ENCODE results near the gene IFRD2. TPM values are rescaled to one million over a fixed set of nuclear protein-coding genes. Genes with fewer than 3 reads are reported as not detected.
A peak's percentile ranks its signal among the peaks of the same experiment; 100 is the strongest.

IFRD2 gene
- total and polyA plus RNA-seq, 2 of the 13 experiments (the other 11 are each of a cell fraction or from before 2014, with no cell fraction given), result 32.8 to 96.1 TPM

DNA sequence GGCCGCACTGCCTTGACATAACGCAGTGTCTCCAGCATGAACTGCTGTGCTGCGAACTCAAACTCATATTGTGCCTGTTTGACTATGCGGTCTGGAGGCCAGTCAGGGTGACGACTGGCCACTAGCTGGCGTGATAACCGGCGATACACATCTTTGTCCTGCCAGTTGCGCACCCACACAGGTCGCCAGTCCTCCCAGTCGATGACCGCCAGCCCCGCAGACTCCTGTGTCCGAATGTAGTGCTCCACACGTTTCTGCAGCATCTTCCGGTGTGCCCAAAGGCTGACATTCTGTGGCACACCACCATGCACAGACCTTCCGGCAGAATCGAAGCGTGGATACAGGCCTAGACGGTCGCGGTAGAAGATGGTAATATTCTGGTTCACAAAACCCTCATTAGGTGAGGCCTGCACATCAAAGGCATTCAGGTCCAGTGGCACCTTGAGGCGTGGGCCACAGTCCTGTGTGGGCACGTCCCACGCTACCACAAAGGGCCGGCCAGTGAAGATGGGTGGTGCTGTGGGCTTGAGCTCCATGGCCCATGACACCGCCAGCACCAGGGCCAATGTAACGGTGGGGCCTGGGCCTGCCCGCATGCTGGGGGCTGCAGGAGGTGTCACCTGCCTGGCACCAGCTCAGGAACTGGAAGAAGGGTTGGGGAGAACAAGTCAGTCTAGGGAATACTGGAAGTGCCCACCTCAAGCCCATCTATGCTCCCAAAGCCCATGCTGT, 27.8 kb upstream of the IFRD2 start (continued):
- 0 out of 2 replicates have a peak, but pooled peaks have one; percentile 27 for TF ChIP-seq RBFOX2 (IDR thresholded peaks at IDR 0.05; ENCODE audit: low read depth, low read length)
- TF ChIP-seq CBFB (CRISPR knock-in tag; IDR thresholded peaks at IDR 0.05), result no peak
- peak; percentile 54; the same call in 1 of the 2 replicates for TF ChIP-seq SP4 (CRISPR knock-in tag; IDR thresholded peaks at IDR 0.05)
- TF ChIP-seq SP1 (IDR thresholded peaks at IDR 0.05), result no peak
- TF ChIP-seq SP1 (CRISPR knock-in tag; IDR thresholded peaks at IDR 0.05), result no peak
- TF ChIP-seq, protein P1, sequence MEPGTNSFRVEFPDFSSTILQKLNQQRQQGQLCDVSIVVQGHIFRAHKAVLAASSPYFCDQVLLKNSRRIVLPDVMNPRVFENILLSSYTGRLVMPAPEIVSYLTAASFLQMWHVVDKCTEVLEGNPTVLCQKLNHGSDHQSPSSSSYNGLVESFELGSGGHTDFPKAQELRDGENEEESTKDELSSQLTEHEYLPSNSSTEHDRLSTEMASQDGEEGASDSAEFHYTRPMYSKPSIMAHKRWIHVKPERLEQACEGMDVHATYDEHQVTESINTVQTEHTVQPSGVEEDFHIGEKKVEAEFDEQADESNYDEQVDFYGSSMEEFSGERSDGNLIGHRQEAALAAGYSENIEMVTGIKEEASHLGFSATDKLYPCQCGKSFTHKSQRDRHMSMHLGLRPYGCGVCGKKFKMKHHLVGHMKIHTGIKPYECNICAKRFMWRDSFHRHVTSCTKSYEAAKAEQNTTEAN (CRISPR knock-in tag; conservative IDR thresholded peaks at IDR 0.05), result no peak
- no peak for TF ChIP-seq SSRP1 (CRISPR knock-in tag; IDR thresholded peaks at IDR 0.05)
- TF ChIP-seq HNRNPUL1 (IDR thresholded peaks at IDR 0.05; ENCODE audit: low read depth, low read length), result no peak
- TF ChIP-seq KAT2B (IDR thresholded peaks at IDR 0.05; ENCODE audit: borderline replicate concordance, low read depth, low read length), result no peak
- no peak for TF ChIP-seq SMAD3 (CRISPR knock-in tag; IDR thresholded peaks at IDR 0.05)
- TF ChIP-seq ZSCAN20 (CRISPR knock-in tag; IDR thresholded peaks at IDR 0.05; ENCODE audit: borderline replicate concordance), result no peak
- TF ChIP-seq ZNF766 (CRISPR knock-in tag; IDR thresholded peaks at IDR 0.05; ENCODE audit: borderline replicate concordance), result no peak
- TF ChIP-seq ZFP1 (CRISPR knock-in tag; IDR thresholded peaks at IDR 0.05), result no peak
- TF ChIP-seq, protein P2, sequence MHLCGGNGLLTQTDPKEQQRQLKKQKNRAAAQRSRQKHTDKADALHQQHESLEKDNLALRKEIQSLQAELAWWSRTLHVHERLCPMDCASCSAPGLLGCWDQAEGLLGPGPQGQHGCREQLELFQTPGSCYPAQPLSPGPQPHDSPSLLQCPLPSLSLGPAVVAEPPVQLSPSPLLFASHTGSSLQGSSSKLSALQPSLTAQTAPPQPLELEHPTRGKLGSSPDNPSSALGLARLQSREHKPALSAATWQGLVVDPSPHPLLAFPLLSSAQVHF (CRISPR knock-in tag; IDR thresholded peaks at IDR 0.05), result no peak
- no peak for TF ChIP-seq ZNF441 (CRISPR knock-in tag; IDR thresholded peaks at IDR 0.05; ENCODE audit: borderline replicate concordance)
- TF ChIP-seq ZNF792 (CRISPR knock-in tag; IDR thresholded peaks at IDR 0.05), result no peak
- TF ChIP-seq, protein P3, sequence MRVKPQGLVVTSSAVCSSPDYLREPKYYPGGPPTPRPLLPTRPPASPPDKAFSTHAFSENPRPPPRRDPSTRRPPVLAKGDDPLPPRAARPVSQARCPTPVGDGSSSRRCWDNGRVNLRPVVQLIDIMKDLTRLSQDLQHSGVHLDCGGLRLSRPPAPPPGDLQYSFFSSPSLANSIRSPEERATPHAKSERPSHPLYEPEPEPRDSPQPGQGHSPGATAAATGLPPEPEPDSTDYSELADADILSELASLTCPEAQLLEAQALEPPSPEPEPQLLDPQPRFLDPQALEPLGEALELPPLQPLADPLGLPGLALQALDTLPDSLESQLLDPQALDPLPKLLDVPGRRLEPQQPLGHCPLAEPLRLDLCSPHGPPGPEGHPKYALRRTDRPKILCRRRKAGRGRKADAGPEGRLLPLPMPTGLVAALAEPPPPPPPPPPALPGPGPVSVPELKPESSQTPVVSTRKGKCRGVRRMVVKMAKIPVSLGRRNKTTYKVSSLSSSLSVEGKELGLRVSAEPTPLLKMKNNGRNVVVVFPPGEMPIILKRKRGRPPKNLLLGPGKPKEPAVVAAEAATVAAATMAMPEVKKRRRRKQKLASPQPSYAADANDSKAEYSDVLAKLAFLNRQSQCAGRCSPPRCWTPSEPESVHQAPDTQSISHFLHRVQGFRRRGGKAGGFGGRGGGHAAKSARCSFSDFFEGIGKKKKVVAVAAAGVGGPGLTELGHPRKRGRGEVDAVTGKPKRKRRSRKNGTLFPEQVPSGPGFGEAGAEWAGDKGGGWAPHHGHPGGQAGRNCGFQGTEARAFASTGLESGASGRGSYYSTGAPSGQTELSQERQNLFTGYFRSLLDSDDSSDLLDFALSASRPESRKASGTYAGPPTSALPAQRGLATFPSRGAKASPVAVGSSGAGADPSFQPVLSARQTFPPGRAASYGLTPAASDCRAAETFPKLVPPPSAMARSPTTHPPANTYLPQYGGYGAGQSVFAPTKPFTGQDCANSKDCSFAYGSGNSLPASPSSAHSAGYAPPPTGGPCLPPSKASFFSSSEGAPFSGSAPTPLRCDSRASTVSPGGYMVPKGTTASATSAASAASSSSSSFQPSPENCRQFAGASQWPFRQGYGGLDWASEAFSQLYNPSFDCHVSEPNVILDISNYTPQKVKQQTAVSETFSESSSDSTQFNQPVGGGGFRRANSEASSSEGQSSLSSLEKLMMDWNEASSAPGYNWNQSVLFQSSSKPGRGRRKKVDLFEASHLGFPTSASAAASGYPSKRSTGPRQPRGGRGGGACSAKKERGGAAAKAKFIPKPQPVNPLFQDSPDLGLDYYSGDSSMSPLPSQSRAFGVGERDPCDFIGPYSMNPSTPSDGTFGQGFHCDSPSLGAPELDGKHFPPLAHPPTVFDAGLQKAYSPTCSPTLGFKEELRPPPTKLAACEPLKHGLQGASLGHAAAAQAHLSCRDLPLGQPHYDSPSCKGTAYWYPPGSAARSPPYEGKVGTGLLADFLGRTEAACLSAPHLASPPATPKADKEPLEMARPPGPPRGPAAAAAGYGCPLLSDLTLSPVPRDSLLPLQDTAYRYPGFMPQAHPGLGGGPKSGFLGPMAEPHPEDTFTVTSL (CRISPR knock-in tag; IDR thresholded peaks at IDR 0.05; ENCODE audit: borderline replicate concordance), result no peak
- TF ChIP-seq, protein P4, sequence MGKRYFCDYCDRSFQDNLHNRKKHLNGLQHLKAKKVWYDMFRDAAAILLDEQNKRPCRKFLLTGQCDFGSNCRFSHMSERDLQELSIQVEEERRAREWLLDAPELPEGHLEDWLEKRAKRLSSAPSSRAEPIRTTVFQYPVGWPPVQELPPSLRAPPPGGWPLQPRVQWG (CRISPR knock-in tag; IDR thresholded peaks at IDR 0.05; ENCODE audit: borderline replicate concordance, low read depth), result no peak
- no peak for TF ChIP-seq TBP (CRISPR knock-in tag; IDR thresholded peaks at IDR 0.05)
- TF ChIP-seq, protein P5, sequence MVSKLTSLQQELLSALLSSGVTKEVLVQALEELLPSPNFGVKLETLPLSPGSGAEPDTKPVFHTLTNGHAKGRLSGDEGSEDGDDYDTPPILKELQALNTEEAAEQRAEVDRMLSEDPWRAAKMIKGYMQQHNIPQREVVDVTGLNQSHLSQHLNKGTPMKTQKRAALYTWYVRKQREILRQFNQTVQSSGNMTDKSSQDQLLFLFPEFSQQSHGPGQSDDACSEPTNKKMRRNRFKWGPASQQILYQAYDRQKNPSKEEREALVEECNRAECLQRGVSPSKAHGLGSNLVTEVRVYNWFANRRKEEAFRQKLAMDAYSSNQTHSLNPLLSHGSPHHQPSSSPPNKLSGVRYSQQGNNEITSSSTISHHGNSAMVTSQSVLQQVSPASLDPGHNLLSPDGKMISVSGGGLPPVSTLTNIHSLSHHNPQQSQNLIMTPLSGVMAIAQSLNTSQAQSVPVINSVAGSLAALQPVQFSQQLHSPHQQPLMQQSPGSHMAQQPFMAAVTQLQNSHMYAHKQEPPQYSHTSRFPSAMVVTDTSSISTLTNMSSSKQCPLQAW (CRISPR knock-in tag; IDR thresholded peaks at IDR 0.05), result 0 out of 2 replicates have a peak, but pooled peaks have one; percentile 15
- no peak for TF ChIP-seq DNMT3B (CRISPR knock-in tag; conservative IDR thresholded peaks at IDR 0.05)

Measured in HepG2 (cell line).